ENCODE results near the gene ZNF830.
A peak's percentile ranks its signal among the peaks of the same experiment; 100 is the strongest.
"Not testable (repeated sequence)": the region's sequence is repeated elsewhere in the genome, so short reads cannot be mapped to it uniquely, and the experiment has no call there.

The ZNF830 gene

DNA sequence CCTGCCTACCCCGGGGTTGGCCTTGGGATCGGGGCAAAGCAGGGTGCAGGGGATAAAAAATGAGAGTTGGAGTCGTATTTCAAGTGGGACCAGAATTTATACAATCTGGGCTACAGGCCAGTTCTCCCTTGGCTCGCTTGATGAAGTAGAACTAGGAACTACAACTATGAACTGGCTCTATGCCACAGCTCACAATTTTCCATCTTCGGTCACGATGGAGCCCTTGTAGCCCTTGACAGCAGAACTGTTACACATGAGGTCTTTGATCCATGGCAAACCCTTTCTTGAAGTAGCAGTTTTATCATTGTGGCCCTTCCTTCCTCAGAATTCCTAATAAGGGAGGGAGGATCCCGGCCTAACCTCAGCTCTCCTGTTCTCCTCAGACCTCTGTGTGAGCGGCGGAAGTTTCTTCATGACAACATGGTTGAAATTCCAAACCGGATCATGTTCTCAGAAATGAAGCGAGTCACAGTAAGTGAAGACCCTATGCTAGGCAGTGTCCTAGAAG lies 36.1 kb downstream of the ZNF830 start:
- 98% methylated on average over 11 of the region's 11 CpGs for WGBS
- H2BK120ac ChIP-seq (ENCODE audit: low read depth, low read length) = no peak overlapping the region
- H2BK12ac ChIP-seq (ENCODE audit: low read length in 2 of 2) = no peak overlapping the region
- peaks cover 16% of the 10 kb centered on the region for H3K4me1 ChIP-seq (ENCODE audit: control insufficient read depth, insufficient read depth, low read depth, low read length)
- DNase-seq = no peak
- H4K8ac ChIP-seq (ENCODE audit: low read length) = no peak overlapping the region
- H3K79me1 ChIP-seq (replicated peaks; ENCODE audit: low read length, poor library complexity, severe bottlenecking) = peaks cover 17% of the 10 kb centered on the region
- H3K36me3 ChIP-seq (ENCODE audit: control insufficient read depth in 1 of 2, insufficient read depth in 2 of 2, low read depth in 1 of 2, low read length in 2 of 2) = peaks cover 47 to 60% of the 10 kb centered on the region in 2 experiments
- no peak overlapping the region for H2BK15ac ChIP-seq (ENCODE audit: low read depth, poor library complexity, severe bottlenecking)
- no peak overlapping the region for H3K4me2 ChIP-seq (ENCODE audit: low read length, poor library complexity, severe bottlenecking)
- no peak overlapping the region for H3K23ac ChIP-seq (ENCODE audit: low read length in 2 of 2)
- H3K9me3 ChIP-seq (ENCODE audit: control insufficient read depth, low read length) = no peaks in the 10 kb centered on the region
- no peaks in the 10 kb centered on the region for H3K27me3 ChIP-seq (ENCODE audit: control insufficient read depth in 1 of 2, insufficient read depth in 1 of 2, low read length in 2 of 2)
- H3K14ac ChIP-seq (ENCODE audit: low read length in 2 of 2) = no peak overlapping the region
- no peak overlapping the region for H3K4ac ChIP-seq (ENCODE audit: low read depth in 1 of 2, low read length in 2 of 2)
- H3K27ac ChIP-seq (ENCODE audit: low read length, poor library complexity, severe bottlenecking) = peak overlapping the region; percentile 32
- no peak overlapping the region for H2AFZ ChIP-seq (ENCODE audit: low read depth, low read length)
- no peak overlapping the region for H2AK5ac ChIP-seq (ENCODE audit: low read length, severe bottlenecking)
- H3K4me3 ChIP-seq (ENCODE audit: insufficient read depth in 1 of 2, low read depth in 1 of 2, low read length in 2 of 2) = no peak overlapping the region
- H3K18ac ChIP-seq (ENCODE audit: low read depth in 1 of 2, low read length in 2 of 2) = no peak overlapping the region
- H2BK5ac ChIP-seq (ENCODE audit: low read depth, low read length, poor library complexity, severe bottlenecking) = no peak overlapping the region
- H4K91ac ChIP-seq (ENCODE audit: low read length) = no peak overlapping the region
- peak overlapping the region; percentile 11 for H3K9ac ChIP-seq (ENCODE audit: low read length)

DNA sequence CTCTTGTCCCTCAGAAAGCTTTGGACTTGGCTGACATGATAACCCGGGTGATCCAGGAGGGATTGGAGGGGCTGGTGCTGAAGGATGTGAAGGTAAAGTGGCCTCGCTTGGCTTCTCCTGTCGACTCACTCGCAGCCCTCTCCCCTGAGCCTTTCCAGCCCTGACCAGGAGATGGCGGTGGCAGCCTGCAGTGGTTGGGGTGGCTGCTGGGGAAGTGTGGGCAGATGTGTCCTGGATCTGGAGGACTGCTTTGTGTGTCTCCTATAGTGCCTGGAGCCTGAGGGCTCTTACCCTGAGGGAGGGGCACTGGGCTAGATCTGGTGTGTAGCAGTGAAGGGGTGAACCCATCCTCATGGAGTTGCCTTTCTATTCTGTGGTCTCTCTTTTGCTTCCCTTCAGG lies 36.9 kb downstream of the ZNF830 start:
- Histone ChIP-seq H2BK120ac (ENCODE audit: low read depth, low read length) (no peak overlapping the region), H2BK15ac (ENCODE audit: low read depth, poor library complexity, severe bottlenecking) (no peak overlapping the region), H3K27me3 (ENCODE audit: control insufficient read depth in 1 of 2, insufficient read depth in 1 of 2, low read length in 2 of 2) (no peaks in the 10 kb centered on the region), H3K23ac (ENCODE audit: low read length in 2 of 2) (no peak overlapping the region), H3K14ac (ENCODE audit: low read length in 2 of 2) (no peak overlapping the region), H2AK5ac (ENCODE audit: low read length, severe bottlenecking) (peak overlapping the region; percentile 92), H3K18ac (ENCODE audit: low read depth in 1 of 2, low read length in 2 of 2) (no peak overlapping the region), H3K36me3 (ENCODE audit: control insufficient read depth in 1 of 2, insufficient read depth in 2 of 2, low read depth in 1 of 2, low read length in 2 of 2) (peaks cover 52 to 60% of the 10 kb centered on the region in 2 experiments), H4K8ac (ENCODE audit: low read length) (no peak overlapping the region), H2BK5ac (ENCODE audit: low read depth, low read length, poor library complexity, severe bottlenecking) (no peak overlapping the region), H3K4ac (ENCODE audit: low read depth in 1 of 2, low read length in 2 of 2) (no peak overlapping the region), H3K4me1 (ENCODE audit: control insufficient read depth, insufficient read depth, low read depth, low read length) (peaks cover 24% of the 10 kb centered on the region), H2AFZ (ENCODE audit: low read depth, low read length) (no peak overlapping the region), H4K91ac (ENCODE audit: low read length) (no peak overlapping the region), H3K4me2 (ENCODE audit: low read length, poor library complexity, severe bottlenecking) (no peak overlapping the region), H3K4me3 (ENCODE audit: insufficient read depth in 1 of 2, low read depth in 1 of 2, low read length in 2 of 2) (no peak overlapping the region), H3K9ac (ENCODE audit: low read length) (peak overlapping the region; percentile 11), H3K79me1 (replicated peaks; ENCODE audit: low read length, poor library complexity, severe bottlenecking) (peaks cover 17% of the 10 kb centered on the region), H3K27ac (ENCODE audit: low read length, poor library complexity, severe bottlenecking) (no peak overlapping the region), H2BK12ac (ENCODE audit: low read length in 2 of 2) (no peak overlapping the region), H3K9me3 (ENCODE audit: control insufficient read depth, low read length) (no peaks in the 10 kb centered on the region)
- DNase-seq = peak; percentile 75
- WGBS = 67% methylated on average over 5 of the region's 5 CpGs

DNA sequence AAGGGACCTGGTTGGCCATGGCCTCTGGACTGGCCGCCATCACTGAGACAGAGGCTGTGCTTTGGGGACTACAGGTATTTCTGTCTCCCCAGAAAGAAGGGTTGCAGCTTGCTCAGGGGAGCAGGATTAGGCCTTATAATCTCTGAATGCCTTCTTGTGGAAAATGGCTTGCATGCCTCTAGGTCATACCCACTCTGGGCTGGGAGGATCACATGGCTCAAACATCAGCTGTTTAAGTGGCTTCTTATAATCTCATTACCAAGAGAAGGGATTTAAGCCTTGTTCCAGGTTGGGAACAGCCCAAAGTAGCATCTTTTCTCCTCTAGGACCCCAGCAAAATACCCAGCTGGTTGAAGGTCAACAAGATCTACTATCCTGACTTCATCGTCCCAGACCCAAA lies 38.1 kb downstream of the ZNF830 start:
- peaks cover 24% of the 10 kb centered on the region for H3K4me1 ChIP-seq (ENCODE audit: control insufficient read depth, insufficient read depth, low read depth, low read length)
- peaks cover 55 to 57% of the 10 kb centered on the region in 2 experiments for H3K36me3 ChIP-seq (ENCODE audit: control insufficient read depth in 1 of 2, insufficient read depth in 2 of 2, low read depth in 1 of 2, low read length in 2 of 2)
- H3K79me1 ChIP-seq (replicated peaks; ENCODE audit: low read length, poor library complexity, severe bottlenecking) = peaks cover 23% of the 10 kb centered on the region
- H2BK120ac ChIP-seq (ENCODE audit: low read depth, low read length) = no peak overlapping the region
- peak overlapping the region in 1 of 2 experiments; percentile 10 for H2BK12ac ChIP-seq (ENCODE audit: low read length in 2 of 2)
- no peak overlapping the region for H2BK5ac ChIP-seq (ENCODE audit: low read depth, low read length, poor library complexity, severe bottlenecking)
- H3K9me3 ChIP-seq (ENCODE audit: control insufficient read depth, low read length) = no peaks in the 10 kb centered on the region
- H4K91ac ChIP-seq (ENCODE audit: low read length) = no peak overlapping the region
- no peak overlapping the region for H3K4ac ChIP-seq (ENCODE audit: low read depth in 1 of 2, low read length in 2 of 2)
- H3K14ac ChIP-seq (ENCODE audit: low read length in 2 of 2) = no peak overlapping the region
- no peak overlapping the region for H3K4me2 ChIP-seq (ENCODE audit: low read length, poor library complexity, severe bottlenecking)
- H3K18ac ChIP-seq (ENCODE audit: low read depth in 1 of 2, low read length in 2 of 2) = no peak overlapping the region
- peak overlapping the region; percentile 17 for H2AK5ac ChIP-seq (ENCODE audit: low read length, severe bottlenecking)
- no peak overlapping the region for H3K27ac ChIP-seq (ENCODE audit: low read length, poor library complexity, severe bottlenecking)
- H3K23ac ChIP-seq (ENCODE audit: low read length in 2 of 2) = no peak overlapping the region
- WGBS = 94% methylated on average over 2 of the region's 2 CpGs
- H3K27me3 ChIP-seq (ENCODE audit: control insufficient read depth in 1 of 2, insufficient read depth in 1 of 2, low read length in 2 of 2) = no peaks in the 10 kb centered on the region
- no peak overlapping the region for H3K9ac ChIP-seq (ENCODE audit: low read length)
- no peak overlapping the region for H2AFZ ChIP-seq (ENCODE audit: low read depth, low read length)
- H4K8ac ChIP-seq (ENCODE audit: low read length) = no peak overlapping the region
- H3K4me3 ChIP-seq (ENCODE audit: insufficient read depth in 1 of 2, low read depth in 1 of 2, low read length in 2 of 2) = no peak overlapping the region
- no peak overlapping the region for H2BK15ac ChIP-seq (ENCODE audit: low read depth, poor library complexity, severe bottlenecking)
- DNase-seq = no peak

DNA sequence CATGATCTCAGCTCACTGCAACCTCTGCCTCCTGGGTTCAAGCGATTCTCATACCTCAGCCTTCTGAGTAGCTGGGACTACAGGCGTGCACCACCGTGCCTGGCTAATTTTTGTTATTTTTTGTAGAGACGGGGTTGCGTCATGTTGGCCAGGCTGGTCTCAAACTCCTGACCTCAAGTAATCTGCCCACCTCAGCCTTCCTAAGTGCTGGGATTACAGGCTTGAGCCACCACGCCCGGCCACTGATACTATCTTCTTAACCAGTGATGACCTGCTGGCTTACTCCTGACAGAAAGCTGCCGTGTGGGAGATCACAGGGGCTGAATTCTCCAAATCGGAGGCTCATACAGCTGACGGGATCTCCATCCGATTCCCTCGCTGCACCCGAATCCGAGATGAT lies 39.6 kb downstream of the ZNF830 start:
- not testable (repeated sequence) for H3K14ac ChIP-seq (ENCODE audit: low read length in 2 of 2); H4K8ac ChIP-seq (ENCODE audit: low read length); DNase-seq; H2BK120ac ChIP-seq (ENCODE audit: low read depth, low read length); H3K4ac ChIP-seq (ENCODE audit: low read depth in 1 of 2, low read length in 2 of 2); H2BK12ac ChIP-seq (ENCODE audit: low read length in 2 of 2); H2BK15ac ChIP-seq (ENCODE audit: low read depth, poor library complexity, severe bottlenecking); H2BK5ac ChIP-seq (ENCODE audit: low read depth, low read length, poor library complexity, severe bottlenecking); H2AFZ ChIP-seq (ENCODE audit: low read depth, low read length); H3K27ac ChIP-seq (ENCODE audit: low read length, poor library complexity, severe bottlenecking); H3K9me3 ChIP-seq (ENCODE audit: control insufficient read depth, low read length); H3K23ac ChIP-seq (ENCODE audit: low read length in 2 of 2); H3K18ac ChIP-seq (ENCODE audit: low read depth in 1 of 2, low read length in 2 of 2); H3K27me3 ChIP-seq (ENCODE audit: control insufficient read depth in 1 of 2, insufficient read depth in 1 of 2, low read length in 2 of 2); H3K4me3 ChIP-seq (ENCODE audit: insufficient read depth in 1 of 2, low read depth in 1 of 2, low read length in 2 of 2); H3K4me2 ChIP-seq (ENCODE audit: low read length, poor library complexity, severe bottlenecking); H4K91ac ChIP-seq (ENCODE audit: low read length); H2AK5ac ChIP-seq (ENCODE audit: low read length, severe bottlenecking); H3K9ac ChIP-seq (ENCODE audit: low read length)
- H3K4me1 ChIP-seq (ENCODE audit: control insufficient read depth, insufficient read depth, low read depth, low read length) = peaks cover 24% of the 10 kb centered on the region
- peaks cover 42 to 47% of the 10 kb centered on the region in 2 experiments for H3K36me3 ChIP-seq (ENCODE audit: control insufficient read depth in 1 of 2, insufficient read depth in 2 of 2, low read depth in 1 of 2, low read length in 2 of 2)
- peaks cover 19% of the 10 kb centered on the region for H3K79me1 ChIP-seq (replicated peaks; ENCODE audit: low read length, poor library complexity, severe bottlenecking)
- WGBS = 96% methylated on average over 14 of the region's 14 CpGs

Measured in mesenchymal stem cell (in vitro differentiated cells and primary cell).